ENCODE results near the gene LCN12. TPM values are rescaled to one million over a fixed set of nuclear protein-coding genes. Genes with fewer than 3 reads are reported as not detected.

LCN12 gene
- polyA plus RNA-seq, 5 donors, result 9.1 to 25.3 (median 21.1) TPM

GRCh38 chr9:136957461-136957860, 5.4 kb downstream of the LCN12 start:
- no peak for DNase-seq

GRCh38 chr9:136957901-136958300, 5.8 kb downstream of the LCN12 start:
- DNase-seq, result no peak

GRCh38 chr9:136958473-136958872, 6.4 kb downstream of the LCN12 start:
- no peak for DNase-seq

- no peak for DNase-seq
Observed at GRCh38 chr9:136958898-136959850, 7.1 kb downstream of the LCN12 start.

GRCh38 chr9:136960212-136960937, 8.3 kb downstream of the LCN12 start:
- no peak for DNase-seq

GRCh38 chr9:136960938-136961275, 8.8 kb downstream of the LCN12 start:
- no peak for DNase-seq

GRCh38 chr9:136961279-136962065, 9.4 kb downstream of the LCN12 start:
- DNase-seq, result no peak

GRCh38 chr9:136962163-136962562, 10.1 kb downstream of the LCN12 start:
- no peak for DNase-seq

GRCh38 chr9:136962701-136963248, 10.7 kb downstream of the LCN12 start:
- DNase-seq, result no peak

GRCh38 chr9:136963341-136963740, 11.3 kb downstream of the LCN12 start:
- no peak for DNase-seq

GRCh38 chr9:136963751-136964150, 11.7 kb downstream of the LCN12 start:
- no peak for DNase-seq

- DNase-seq, result no peak
Observed at GRCh38 chr9:136964171-136964689, 12.2 kb downstream of the LCN12 start.

GRCh38 chr9:136964833-136965422, 12.9 kb downstream of the LCN12 start:
- no peak for DNase-seq

GRCh38 chr9:136965771-136966484, 13.9 kb downstream of the LCN12 start:
- no peak for DNase-seq

- DNase-seq, result no peak
Observed at GRCh38 chr9:136968333-136969127, 16.5 kb downstream of the LCN12 start.

GRCh38 chr9:136969150-136969549, 17.1 kb downstream of the LCN12 start:
- DNase-seq, result no peak

- DNase-seq, result no peak
Observed at GRCh38 chr9:136969774-136970173, 17.7 kb downstream of the LCN12 start.

GRCh38 chr9:136970361-136970760, 18.3 kb downstream of the LCN12 start:
- DNase-seq, result no peak

GRCh38 chr9:136971746-136972145, 19.7 kb downstream of the LCN12 start:
- DNase-seq, result no peak

- no peak for DNase-seq
Observed at GRCh38 chr9:136972335-136972734, 20.3 kb downstream of the LCN12 start.
